ENCODE measurements around the gene NTRK2.

Gene NTRK2

DNA sequence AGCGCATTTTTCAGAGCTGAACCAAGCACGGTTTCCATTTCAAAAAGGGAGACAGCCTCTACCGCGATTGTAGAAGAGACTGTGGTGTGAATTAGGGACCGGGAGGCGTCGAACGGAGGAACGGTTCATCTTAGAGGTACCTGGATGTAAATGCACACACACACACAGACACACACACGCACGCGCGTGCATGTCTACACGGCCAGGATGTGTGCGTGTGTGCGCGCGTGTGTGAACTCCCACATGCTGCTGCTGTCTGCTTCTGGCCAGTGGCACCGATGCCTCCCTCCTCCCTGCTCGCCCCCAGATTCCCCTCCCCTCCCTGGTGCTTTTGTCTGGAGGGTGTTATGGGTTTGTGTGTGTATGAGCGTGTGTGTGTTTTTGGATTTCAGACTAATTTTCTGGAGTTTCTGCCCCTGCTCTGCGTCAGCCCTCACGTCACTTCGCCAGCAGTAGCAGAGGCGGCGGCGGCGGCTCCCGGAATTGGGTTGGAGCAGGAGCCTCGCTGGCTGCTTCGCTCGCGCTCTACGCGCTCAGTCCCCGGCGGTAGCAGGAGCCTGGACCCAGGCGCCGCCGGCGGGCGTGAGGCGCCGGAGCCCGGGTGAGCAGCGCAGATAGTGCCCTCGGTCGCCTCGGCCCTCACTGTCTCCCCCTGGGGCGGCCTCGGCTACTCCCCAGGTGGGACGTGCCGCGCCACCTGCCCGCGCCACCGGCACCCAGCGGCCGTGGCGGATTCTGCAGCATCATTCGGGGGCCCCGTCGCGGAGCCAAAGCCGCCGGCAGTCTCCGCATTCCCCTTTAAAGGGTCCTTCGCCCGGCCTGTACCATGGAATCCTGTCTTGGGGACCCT is at the start of gene NTRK2:
NTRK2 (plus strand) TSS at position 442 of the 850 bp plus-strand sequence. CDS start 1,020 bp downstream, outside the sequence.
- peak within 1 kb of the TSS; percentile 51 for H3K4me3 ChIP-seq (ENCODE audit: low read depth, low read length)
- TF ChIP-seq, protein P1, sequence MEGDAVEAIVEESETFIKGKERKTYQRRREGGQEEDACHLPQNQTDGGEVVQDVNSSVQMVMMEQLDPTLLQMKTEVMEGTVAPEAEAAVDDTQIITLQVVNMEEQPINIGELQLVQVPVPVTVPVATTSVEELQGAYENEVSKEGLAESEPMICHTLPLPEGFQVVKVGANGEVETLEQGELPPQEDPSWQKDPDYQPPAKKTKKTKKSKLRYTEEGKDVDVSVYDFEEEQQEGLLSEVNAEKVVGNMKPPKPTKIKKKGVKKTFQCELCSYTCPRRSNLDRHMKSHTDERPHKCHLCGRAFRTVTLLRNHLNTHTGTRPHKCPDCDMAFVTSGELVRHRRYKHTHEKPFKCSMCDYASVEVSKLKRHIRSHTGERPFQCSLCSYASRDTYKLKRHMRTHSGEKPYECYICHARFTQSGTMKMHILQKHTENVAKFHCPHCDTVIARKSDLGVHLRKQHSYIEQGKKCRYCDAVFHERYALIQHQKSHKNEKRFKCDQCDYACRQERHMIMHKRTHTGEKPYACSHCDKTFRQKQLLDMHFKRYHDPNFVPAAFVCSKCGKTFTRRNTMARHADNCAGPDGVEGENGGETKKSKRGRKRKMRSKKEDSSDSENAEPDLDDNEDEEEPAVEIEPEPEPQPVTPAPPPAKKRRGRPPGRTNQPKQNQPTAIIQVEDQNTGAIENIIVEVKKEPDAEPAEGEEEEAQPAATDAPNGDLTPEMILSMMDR (IDR thresholded peaks at IDR 0.05; ENCODE audit: low read depth, low read length, missing control alignments): peak; percentile 32
- no peak for DNase-seq (ENCODE audit: low read depth)

DNA sequence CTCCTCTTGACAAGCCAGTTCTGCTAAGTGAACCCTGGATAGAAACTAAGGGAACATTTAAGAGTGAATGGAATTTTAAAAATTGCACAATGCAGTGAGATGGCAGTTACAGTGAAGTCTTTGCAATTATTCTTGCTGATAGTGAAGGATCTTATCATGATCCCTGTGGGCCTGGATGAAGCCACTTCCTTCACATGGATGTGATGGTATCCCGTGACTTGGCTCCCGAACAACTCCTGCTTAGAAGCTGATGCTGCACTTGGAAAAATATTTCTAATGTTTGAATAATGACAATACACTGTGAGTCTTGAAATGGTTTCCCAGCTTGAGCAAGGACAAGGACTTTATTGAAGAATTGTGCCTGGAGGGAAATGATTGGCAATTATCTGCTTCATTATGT is 49.2 kb upstream of the NTRK2 start:
- no peak for DNase-seq (ENCODE audit: low read depth)
- TF ChIP-seq, protein P1 (IDR thresholded peaks at IDR 0.05; ENCODE audit: low read depth, low read length, missing control alignments): no peak
- no peak overlapping the region for H3K4me3 ChIP-seq (ENCODE audit: low read depth, low read length)

DNA sequence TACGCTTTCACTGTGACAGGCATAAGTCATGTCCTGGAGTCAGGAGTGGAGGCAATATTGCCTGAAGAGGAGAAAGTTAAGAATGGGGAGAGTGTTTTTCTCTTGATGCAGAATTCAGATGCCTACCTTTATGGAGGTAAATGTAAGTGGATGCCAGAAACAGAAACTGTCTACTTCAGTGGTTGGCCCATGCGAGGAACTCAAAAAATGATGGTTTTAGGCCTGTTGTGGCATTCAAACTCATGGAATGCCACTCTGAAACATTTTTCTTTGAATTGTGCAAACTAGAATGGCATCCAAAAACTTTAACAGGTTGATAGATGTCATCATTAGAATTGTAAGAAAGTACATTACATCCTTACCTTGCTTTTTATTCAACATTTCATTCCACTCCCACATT is 47.7 kb upstream of the NTRK2 start:
- no peak for DNase-seq (ENCODE audit: low read depth)
- TF ChIP-seq, protein P1 (IDR thresholded peaks at IDR 0.05; ENCODE audit: low read depth, low read length, missing control alignments): no peak
- H3K4me3 ChIP-seq (ENCODE audit: low read depth, low read length): no peak overlapping the region

DNA sequence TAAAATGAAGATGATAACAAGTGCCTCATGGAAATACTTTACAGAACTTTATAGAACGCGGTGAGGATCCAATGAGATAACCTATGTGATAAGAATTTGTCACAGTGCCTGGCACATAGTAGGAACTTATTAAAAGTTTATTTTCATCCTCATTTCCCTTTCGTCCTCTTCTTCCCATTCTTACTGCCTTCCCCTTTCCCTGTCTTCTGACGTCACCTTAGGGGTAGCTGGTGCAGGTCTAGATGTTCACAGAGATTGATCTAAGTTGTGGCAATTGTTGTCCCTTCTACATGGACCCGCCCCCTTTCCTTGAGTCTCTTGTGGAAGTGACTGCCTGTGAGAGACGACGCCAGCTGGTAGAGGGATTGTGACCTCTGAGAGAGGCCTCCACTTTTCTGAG is 46.5 kb upstream of the NTRK2 start:
- no peak overlapping the region for H3K4me3 ChIP-seq (ENCODE audit: low read depth, low read length)
- no peak for DNase-seq (ENCODE audit: low read depth)
- TF ChIP-seq, protein P1 (IDR thresholded peaks at IDR 0.05; ENCODE audit: low read depth, low read length, missing control alignments): no peak

DNA sequence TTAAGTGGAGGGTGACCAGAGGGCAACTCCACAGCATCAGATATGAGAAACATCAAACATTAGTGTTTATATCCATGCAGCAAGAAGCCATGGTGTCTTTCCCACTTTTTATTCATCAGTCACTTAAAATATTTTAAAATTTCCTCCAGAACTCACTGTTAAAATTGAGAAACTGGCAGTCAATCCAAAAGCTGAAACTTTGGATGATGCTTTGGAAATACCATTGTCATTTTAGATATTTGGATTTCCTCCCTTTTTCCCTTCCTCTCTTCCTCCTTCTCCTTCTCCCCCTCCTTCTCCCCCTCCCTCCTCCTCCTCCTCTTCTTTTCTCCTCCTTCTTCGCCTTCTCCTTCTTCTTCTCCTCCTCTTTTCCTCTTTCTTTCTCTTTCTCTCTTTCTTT is 33.1 kb upstream of the NTRK2 start:
- TF ChIP-seq, protein P1 (IDR thresholded peaks at IDR 0.05; ENCODE audit: low read depth, low read length, missing control alignments): no peak
- no peak overlapping the region for H3K4me3 ChIP-seq (ENCODE audit: low read depth, low read length)
- DNase-seq (ENCODE audit: low read depth): no peak

DNA sequence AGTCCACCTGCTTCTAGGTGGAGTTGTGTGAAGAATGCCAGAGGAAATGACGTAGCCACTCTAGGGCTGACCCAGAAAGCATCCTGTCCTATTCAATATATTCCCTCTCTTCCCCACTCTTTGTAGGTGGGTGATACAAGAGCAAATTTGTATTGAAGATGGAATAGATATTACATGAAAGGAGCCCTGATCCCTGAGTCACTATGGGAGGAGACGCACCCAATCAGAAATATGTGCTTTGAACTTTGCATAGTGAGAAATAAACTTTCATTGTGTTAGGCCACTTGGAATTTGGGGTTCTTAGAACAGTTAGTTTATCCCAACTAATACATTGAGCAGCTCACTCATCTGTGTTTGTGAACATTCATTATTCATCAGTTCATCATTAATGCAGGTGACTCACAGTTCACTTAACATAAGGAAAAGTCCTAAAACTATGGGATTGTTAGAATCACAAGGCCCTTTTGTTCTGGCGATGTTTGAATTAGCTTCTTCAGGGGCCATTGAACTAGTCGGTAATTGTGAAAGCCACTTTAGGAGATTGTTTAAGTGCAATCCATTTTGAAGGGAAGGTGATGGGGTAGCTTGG is 26.9 kb upstream of the NTRK2 start:
- H3K4me3 ChIP-seq (ENCODE audit: low read depth, low read length): no peak overlapping the region
- DNase-seq (ENCODE audit: low read depth): no peak
- TF ChIP-seq, protein P1 (IDR thresholded peaks at IDR 0.05; ENCODE audit: low read depth, low read length, missing control alignments): no peak

Data from GM12864 (cell line).